ENCODE measurements around the gene TACC2. TPM values are rescaled to one million over a fixed set of nuclear protein-coding genes. Genes with fewer than 3 reads are reported as not detected.
"Not testable (repeated sequence)": the region's sequence is repeated elsewhere in the genome, so short reads cannot be mapped to it uniquely, and the experiment has no call there.

The TACC2 gene
- total RNA-seq, 1 experiment from 2014 or later: 15.8 TPM

DNA sequence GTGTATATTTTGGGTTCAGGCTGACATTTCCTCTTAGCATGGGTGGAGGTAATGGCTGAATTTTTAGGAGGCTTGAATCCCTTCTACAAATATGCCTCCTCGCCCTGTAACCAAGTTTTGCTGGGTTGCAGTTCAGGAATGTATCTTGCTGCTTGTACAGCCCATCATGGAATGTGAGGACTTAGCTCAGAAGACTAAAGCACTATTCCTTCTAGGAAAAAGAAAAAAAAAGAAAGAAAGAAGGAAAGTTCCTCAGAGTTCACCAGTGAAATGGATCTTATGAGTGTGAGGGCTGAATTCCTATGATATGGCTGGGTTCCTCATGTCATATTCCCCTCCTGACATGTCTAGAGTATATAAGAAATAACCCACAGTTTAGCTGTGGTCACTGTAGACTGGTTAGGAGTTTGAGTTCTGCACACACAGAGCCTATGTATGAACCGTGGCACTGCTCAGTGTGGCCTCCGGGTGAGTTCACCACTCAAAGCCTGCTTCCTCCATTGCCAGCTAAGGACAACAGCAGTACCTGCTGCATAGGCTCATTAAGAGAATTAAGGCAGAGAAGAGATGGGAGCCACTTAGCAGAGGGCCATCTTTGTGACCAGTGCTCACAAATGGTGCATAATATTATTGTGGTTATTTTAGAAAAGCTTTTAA is 114.0 kb downstream of the TACC2 start:
- BruUV-seq (replicated peaks): no TSS peak
- H2AFZ ChIP-seq: no peak overlapping the region
- H3K9me3 ChIP-seq (ENCODE audit: insufficient read depth, low read depth): no peaks in the 10 kb centered on the region
- intact Hi-C loops (cut with micrococcal nuclease; ENCODE audit: unreplicated experiment): no loop called here
- CTCF ChIA-PET: no interaction called here
- H3K4me2 ChIP-seq: no peak overlapping the region
- POLR2A ChIA-PET (ENCODE audit: unreplicated experiment): interaction anchor here (0.6 kb wide), 1 partner anchor 46 kb away, joined by 4 read pairs; no protein-coding TSS in a partner anchor
- H4K20me1 ChIP-seq (ENCODE audit: insufficient read depth): no peaks in the 10 kb centered on the region
- no peaks in the 10 kb centered on the region for H3K36me3 ChIP-seq (ENCODE audit: low read depth)
- H3K4me1 ChIP-seq (replicated peaks; ENCODE audit: insufficient read depth): no peaks in the 10 kb centered on the region
- TF ChIP-seq EZH2 (IDR thresholded peaks at IDR 0.05; ENCODE audit: low read depth): no peak
- TF ChIP-seq CTCF (conservative IDR thresholded peaks at IDR 0.05): no peak
- no peak overlapping the region for H3K27ac ChIP-seq
- H3F3A ChIP-seq (ENCODE audit: insufficient read depth, low read depth): peaks cover 6% of the 10 kb centered on the region; the same call in 1 of the 2 replicates
- no peaks in the 10 kb centered on the region for H3K27me3 ChIP-seq (ENCODE audit: insufficient read depth, low read depth)
- no peak overlapping the region for H3K4me3 ChIP-seq
- no peaks in the 10 kb centered on the region for H3K79me2 ChIP-seq (ENCODE audit: low read depth)
- H3K9me2 ChIP-seq (ENCODE audit: insufficient read depth): no peaks in the 10 kb centered on the region
- DNase-seq: no peak

- H3K9me2 ChIP-seq (ENCODE audit: insufficient read depth): no peaks in the 10 kb centered on the region
- H3F3A ChIP-seq (ENCODE audit: insufficient read depth, low read depth): peaks cover 6% of the 10 kb centered on the region; the same call in 1 of the 2 replicates
- no peak overlapping the region for H3K4me3 ChIP-seq
- DNase-seq: no peak
- no peak overlapping the region for H3K4me2 ChIP-seq
- CTCF ChIA-PET: no interaction called here
- H4K20me1 ChIP-seq (ENCODE audit: insufficient read depth): no peaks in the 10 kb centered on the region
- POLR2A ChIA-PET (ENCODE audit: unreplicated experiment): no interaction called here
- TF ChIP-seq EZH2 (IDR thresholded peaks at IDR 0.05; ENCODE audit: low read depth): no peak
- no peak for TF ChIP-seq CTCF (conservative IDR thresholded peaks at IDR 0.05)
- H3K4me1 ChIP-seq (replicated peaks; ENCODE audit: insufficient read depth): no peaks in the 10 kb centered on the region
- no peaks in the 10 kb centered on the region for H3K9me3 ChIP-seq (ENCODE audit: insufficient read depth, low read depth)
- no peaks in the 10 kb centered on the region for H3K27me3 ChIP-seq (ENCODE audit: insufficient read depth, low read depth)
- BruUV-seq (replicated peaks): no TSS peak
- H3K36me3 ChIP-seq (ENCODE audit: low read depth): no peaks in the 10 kb centered on the region
- no peak overlapping the region for H2AFZ ChIP-seq
- no peak overlapping the region for H3K27ac ChIP-seq
- no peaks in the 10 kb centered on the region for H3K79me2 ChIP-seq (ENCODE audit: low read depth)
- intact Hi-C loops (cut with micrococcal nuclease; ENCODE audit: unreplicated experiment): no loop called here
Measured at GRCh38 chr10:122103592-122103991, 114.6 kb downstream of the TACC2 start.

DNA sequence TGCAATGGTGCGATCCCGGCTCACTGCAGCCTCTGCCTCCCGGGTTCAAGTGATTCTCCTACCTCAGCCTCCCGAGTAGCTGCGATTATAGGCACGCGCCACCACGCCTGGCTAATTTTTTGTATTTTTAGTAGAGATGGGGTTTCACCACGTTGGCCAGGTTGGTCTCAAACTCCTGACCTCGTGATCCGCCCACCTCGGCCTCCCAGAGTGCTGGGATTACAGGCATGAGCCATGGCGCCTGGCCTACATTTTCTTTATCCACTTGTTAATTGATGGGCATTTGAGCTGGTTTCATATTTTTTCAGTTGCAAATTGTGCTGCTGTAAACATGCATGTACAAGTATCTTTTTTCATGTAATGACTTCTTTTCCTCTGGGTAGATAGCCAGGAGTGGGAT is 119.8 kb downstream of the TACC2 start:
- H3K9me2 ChIP-seq (ENCODE audit: insufficient read depth); H3K4me1 ChIP-seq (replicated peaks; ENCODE audit: insufficient read depth); H3K36me3 ChIP-seq (ENCODE audit: low read depth); H3K4me3 ChIP-seq; H4K20me1 ChIP-seq (ENCODE audit: insufficient read depth); DNase-seq; intact Hi-C loops (cut with micrococcal nuclease; ENCODE audit: unreplicated experiment); H3K27me3 ChIP-seq (ENCODE audit: insufficient read depth, low read depth); BruUV-seq (replicated peaks); H3K27ac ChIP-seq; H3K4me2 ChIP-seq; POLR2A ChIA-PET (ENCODE audit: unreplicated experiment); H3F3A ChIP-seq (ENCODE audit: insufficient read depth, low read depth); H2AFZ ChIP-seq; H3K9me3 ChIP-seq (ENCODE audit: insufficient read depth, low read depth); H3K79me2 ChIP-seq (ENCODE audit: low read depth): not testable (repeated sequence)
- CTCF ChIA-PET: interaction anchor here (0.7 kb wide), 1 partner anchor 96 kb away, joined by 6 read pairs; no protein-coding TSS in a partner anchor
